Forelimb muscle (tissue), 1 donor: ENCODE data around the gene SCUBE1. TPM values are rescaled to one million over a fixed set of nuclear protein-coding genes. Genes with fewer than 3 reads are reported as not detected.

Experiments used
- DNase-seq: peaks from one replicate; pipeline ENCODE4 v3.0.0-alpha.2; 2013; ENCODE audit warnings: low read depth
- polyA plus RNA-seq: library from polyadenylated mRNA; unstranded; fragments of 120-200 nt; gene quantifications from one replicate; pipeline ENCODE4 v1.2.1, GENCODE V29; 2013; ENCODE audit not compliant: insufficient read length

The SCUBE1 gene
- polyA plus RNA-seq, 1 donor = 0.19 TPM

GRCh38 chr22:43157874-43158546 lies 185.2 kb downstream of the SCUBE1 start:
- no peak for DNase-seq

- DNase-seq = no peak
Observed at GRCh38 chr22:43156413-43156812, 186.8 kb downstream of the SCUBE1 start.

- no peak for DNase-seq
Observed at GRCh38 chr22:43155789-43156188, 187.4 kb downstream of the SCUBE1 start.

GRCh38 chr22:43154887-43155536 lies 188.2 kb downstream of the SCUBE1 start:
- DNase-seq = no peak

GRCh38 chr22:43153899-43154298 lies 189.3 kb downstream of the SCUBE1 start:
- DNase-seq = no peak

- DNase-seq = no peak
Observed at GRCh38 chr22:43152357-43153071, 190.7 kb downstream of the SCUBE1 start.

GRCh38 chr22:43152003-43152356 lies 191.2 kb downstream of the SCUBE1 start:
- no peak for DNase-seq

GRCh38 chr22:43151251-43152002 lies 191.7 kb downstream of the SCUBE1 start, which contains the start of gene TSPO:
TSS of gene TSPO (plus strand) at chr22:43151559. CDS start at chr22:43159239, 7,680 bp downstream.
- no peak for DNase-seq

GRCh38 chr22:43150731-43151206 lies 192.4 kb downstream of the SCUBE1 start:
- DNase-seq = no peak

- no peak for DNase-seq
Observed at GRCh38 chr22:43148581-43148980, 194.6 kb downstream of the SCUBE1 start.

- no peak for DNase-seq
Observed at GRCh38 chr22:43147821-43148220, 195.4 kb downstream of the SCUBE1 start.

Other genes with a start within 250 kb of the SCUBE1 start
- gene BIK, start 232.6 kb downstream of the SCUBE1 start, polyA plus RNA-seq = not detected
- 11.9 TPM for gene MCAT, start 200.0 kb downstream of the SCUBE1 start, polyA plus RNA-seq
- 72.2 TPM for gene TSPO, start 191.8 kb downstream of the SCUBE1 start, polyA plus RNA-seq
- 15.3 TPM for gene TTLL12, start 156.2 kb downstream of the SCUBE1 start, polyA plus RNA-seq
- 0.35 TPM for gene MPPED1, start 68.6 kb upstream of the SCUBE1 start, polyA plus RNA-seq